Measurements from ENCODE around the gene TMEM101.

DNA sequence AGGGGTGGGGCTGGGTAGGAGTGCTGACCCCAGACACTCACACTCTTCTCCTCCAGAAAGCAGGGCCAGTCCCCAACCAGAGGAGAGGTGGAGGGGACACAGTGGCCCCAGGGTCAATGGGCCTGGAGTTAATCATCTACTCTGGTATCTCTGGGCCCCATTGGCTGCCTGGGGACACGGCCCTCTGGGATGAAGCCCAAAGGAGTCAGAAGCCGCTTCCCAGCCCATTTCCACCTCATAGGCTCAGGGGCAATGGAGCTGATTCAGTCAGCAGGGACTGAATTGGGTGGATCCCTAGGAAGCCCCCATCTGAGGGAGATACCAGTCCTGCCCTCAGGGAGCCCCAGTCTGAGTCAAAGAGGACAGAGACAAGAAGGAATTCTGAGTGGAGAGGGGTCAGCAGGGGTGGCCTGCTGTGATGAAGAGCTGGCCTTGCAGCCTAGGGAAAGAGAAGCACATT, 13.3 kb downstream of the TMEM101 start:
- TF ChIP-seq, protein P1, sequence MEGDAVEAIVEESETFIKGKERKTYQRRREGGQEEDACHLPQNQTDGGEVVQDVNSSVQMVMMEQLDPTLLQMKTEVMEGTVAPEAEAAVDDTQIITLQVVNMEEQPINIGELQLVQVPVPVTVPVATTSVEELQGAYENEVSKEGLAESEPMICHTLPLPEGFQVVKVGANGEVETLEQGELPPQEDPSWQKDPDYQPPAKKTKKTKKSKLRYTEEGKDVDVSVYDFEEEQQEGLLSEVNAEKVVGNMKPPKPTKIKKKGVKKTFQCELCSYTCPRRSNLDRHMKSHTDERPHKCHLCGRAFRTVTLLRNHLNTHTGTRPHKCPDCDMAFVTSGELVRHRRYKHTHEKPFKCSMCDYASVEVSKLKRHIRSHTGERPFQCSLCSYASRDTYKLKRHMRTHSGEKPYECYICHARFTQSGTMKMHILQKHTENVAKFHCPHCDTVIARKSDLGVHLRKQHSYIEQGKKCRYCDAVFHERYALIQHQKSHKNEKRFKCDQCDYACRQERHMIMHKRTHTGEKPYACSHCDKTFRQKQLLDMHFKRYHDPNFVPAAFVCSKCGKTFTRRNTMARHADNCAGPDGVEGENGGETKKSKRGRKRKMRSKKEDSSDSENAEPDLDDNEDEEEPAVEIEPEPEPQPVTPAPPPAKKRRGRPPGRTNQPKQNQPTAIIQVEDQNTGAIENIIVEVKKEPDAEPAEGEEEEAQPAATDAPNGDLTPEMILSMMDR (IDR thresholded peaks at IDR 0.05; ENCODE audit: low read depth, low read length, poor library complexity, severe bottlenecking) = no peak
- TF ChIP-seq EZH2phosphoT487 (IDR thresholded peaks at IDR 0.05; ENCODE audit: borderline replicate concordance, low read length) = no peak

Data from DOHH2 (cell line).